RPMI8226 (cell line): ENCODE data around the gene CRYGS.
"Not testable (repeated sequence)": the region's sequence is repeated elsewhere in the genome, so short reads cannot be mapped to it uniquely, and the experiment has no call there.

Experiments used
- DNase-seq: peaks from one replicate; pipeline ENCODE4 v3.0.0-alpha.2; 2015

The CRYGS gene

DNA sequence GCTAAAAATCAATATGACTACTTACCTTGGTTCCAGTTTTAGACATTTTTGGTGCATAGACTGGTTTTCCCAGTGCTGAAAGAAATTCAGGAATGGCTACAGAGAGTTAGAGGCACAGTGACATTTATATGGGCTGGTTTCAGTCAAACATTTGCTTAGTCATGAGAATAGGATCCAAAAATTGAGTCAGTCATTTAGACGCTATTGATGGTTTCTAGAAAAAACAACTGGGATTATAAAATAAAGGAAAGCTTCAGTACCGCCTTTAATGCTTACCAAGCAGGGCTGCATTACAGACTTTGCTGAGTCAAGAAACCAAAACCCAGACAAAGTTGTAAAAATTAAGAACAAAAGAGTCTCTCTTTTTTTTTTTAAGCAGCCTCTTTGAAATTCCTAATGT lies at the start of gene CRYGS:
CRYGS (minus strand) TSS at position 100 of the 400 bp plus-strand sequence; CDS start at position 46, 54 bp downstream.
- no peak for DNase-seq

DNA sequence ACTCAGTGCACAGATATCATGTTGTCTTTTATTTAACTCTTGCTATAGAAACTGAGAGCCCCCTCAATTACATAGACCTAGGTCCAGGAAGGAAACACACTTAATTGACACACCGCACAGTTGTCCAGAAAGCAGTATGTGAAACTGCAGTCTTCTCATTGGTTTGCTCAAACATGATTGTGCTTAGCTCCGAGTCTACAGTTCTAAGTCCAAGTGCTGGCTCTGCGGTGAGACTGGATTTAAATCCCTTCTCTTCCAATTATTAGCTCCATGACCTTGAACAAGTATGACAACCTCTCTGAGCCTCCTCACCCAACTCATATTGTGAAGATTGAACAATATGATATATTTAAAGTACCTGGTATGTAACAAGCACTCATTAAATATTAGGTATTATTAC lies 49.7 kb upstream of the CRYGS start:
- no peak for DNase-seq

DNA sequence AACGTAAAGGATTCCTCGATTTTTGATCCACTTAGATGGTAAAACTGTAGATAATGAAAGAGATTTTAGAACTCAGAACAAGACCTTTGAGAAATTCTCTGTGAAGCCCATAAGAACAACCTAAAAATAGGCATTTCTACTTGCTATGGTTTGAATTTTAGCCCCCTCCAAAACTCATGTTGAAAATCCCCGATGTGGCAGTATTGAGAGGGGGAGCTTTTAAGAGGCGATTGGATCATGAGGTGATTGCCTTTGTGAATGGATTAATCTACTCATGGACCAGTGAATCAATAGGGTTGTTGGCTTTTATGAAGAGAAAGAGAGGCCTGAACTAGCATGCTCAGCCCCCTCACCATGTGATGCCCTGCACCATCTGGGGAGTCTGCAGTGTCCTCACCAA lies 48.5 kb upstream of the CRYGS start:
- DNase-seq: no peak

DNA sequence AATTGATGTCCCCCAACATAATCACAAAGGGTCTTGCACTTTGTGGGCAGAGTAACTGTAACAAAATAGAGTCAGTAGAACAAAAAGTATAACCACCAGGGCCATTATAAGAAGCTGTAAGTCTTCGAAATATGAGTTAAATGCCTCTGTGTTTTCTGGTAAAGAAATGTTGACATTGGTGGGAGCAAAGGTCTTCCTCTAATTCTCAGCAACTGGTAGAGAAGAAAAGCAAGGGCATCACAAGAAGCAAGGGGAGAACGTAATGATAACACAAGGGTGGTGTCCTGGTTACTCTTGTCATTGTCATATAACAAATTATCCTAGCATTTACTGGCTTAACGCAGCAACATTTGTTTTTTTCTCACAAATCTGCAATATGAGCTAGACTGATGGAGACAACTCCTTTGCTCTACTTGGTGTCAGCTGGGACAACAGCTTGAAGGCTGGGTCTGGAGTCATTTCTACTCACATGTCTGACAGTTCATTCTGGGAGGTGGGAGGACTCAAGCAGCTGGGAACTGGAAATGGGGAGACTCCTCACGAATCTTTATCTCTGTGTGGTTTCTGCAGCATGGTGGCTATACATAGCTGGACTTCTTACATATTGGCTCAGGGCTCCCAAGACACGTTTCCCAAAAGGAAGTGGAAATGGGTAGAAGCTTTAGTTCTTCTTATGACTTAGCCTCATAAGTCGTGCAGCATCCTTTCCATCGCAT lies 46.6 kb upstream of the CRYGS start:
- DNase-seq: no peak

DNA sequence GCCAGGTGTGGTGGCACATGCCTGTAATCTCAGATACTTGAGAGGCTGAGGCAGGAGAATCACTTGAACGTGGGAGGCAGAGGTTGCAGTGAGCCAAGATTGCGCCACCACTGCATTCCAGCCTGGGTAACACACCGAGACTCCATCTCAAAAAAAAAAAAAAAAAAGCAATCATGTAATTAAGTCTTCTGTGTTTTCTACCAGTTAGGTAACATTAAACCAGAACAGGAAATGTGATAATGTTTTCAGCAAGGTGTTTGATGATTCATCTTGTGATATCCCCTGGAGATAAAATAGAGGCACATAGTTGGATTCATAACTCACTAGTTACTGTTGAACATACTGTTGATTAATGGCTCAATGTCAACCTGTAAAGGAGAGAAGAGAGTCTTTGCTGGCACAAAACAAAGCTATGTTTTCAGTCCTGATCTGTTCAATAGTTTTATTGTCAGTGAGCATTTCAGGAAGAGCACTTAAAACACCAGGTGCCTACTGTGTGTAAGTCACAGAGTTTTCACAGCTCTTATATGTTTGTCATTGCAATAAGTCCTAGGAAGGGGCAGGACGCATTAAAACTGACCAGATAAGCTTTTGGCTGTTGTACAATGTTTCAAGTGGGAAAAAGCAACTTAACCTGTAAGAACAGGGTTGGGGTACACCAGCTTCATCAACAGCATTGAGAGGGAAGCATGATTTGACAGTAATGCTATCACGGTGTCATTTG lies 45.8 kb upstream of the CRYGS start:
- no peak for DNase-seq

DNA sequence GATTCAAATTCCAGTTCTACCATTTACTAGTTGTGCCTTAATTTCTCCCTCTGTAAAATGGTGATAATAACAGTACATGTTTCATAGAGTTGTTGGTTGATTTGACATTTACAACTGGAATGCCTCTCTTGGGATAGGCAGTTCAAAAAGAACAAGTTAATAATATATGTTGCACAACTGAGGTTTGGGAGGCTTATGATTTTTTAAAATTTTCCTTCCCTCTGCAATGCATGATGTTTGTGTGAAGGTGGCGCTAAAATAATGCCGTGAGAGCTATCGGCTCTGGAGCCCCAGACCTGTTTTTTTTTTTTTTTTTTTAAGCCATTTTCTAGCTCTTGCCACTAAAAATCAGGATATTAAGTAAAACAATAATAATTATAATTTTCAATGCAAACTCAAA lies 44.9 kb upstream of the CRYGS start:
- DNase-seq: no peak

DNA sequence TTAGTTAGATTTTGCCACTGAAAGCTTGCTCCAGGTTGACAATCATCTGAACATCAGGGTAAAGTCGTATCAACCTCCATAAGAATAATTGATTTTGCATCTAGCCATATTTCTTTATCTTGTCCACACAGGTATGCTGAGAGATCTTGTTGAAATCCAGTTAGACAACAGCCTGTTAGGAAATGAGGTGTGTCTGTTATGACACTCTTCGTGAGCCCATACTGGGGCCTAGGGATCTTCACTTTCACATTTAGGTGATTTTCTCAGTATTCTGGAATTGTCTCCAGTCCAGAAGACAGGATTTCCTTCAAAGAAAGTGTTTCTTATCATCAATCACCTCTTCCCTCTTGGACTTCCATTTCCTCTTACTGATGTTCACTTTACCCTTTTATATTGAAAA lies 44.5 kb upstream of the CRYGS start:
- DNase-seq: no peak

DNA sequence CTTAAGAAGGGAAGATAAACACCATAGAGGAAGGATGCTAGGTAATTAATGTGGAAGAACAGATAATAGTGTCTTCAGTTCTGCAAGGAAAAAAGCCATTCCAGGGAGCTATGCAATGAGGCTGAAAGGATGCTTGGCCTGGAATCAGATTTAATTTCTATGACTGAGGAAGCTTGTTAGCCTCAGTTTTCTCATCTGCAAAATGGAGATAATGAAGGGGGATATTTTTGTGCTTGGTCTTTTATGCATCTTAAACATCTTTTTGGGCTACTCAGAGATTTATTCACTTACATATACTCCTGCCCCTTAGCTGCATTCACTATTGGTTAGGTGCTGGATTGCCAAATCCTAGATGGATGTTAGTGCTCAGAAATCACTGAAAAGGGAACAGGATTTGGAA lies 43.0 kb upstream of the CRYGS start:
- DNase-seq: no peak

DNA sequence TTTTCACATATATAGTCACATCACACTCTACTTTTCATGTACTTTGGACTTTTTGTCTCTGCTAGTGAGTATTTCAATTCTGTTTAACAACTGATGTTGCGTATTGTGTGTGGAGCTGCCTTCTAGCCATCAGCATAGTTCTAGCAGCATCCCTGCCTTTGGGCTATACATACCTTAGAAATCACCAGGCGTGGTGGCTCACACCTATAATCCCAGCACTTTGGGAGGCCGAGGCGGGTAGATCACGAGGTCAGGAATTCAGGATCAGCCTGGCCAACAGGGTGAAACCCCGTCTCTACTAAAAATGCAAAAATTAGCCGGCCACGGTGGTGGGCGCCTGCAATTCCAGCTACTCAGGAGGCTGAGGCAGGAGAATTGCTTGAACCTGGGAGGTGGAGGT lies 42.1 kb upstream of the CRYGS start:
- DNase-seq: not testable (repeated sequence)

DNA sequence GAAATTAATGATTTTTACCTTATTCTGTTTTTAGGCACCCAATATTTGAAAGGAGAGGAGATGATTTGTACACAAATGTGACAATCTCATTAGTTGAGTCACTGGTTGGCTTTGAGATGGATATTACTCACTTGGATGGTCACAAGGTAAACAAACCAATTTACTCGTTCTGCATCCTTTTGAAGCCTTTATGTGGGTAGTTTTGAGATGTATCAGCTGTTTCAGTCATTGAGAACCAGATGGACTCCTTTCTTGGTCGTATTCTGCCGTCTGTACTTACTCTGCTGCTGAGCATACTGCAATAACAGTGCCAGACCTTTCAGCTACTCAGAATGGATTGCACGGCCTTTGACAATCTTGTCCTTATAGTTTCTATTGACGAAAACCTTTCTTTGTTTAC lies 39.7 kb upstream of the CRYGS start:
- DNase-seq: no peak

DNA sequence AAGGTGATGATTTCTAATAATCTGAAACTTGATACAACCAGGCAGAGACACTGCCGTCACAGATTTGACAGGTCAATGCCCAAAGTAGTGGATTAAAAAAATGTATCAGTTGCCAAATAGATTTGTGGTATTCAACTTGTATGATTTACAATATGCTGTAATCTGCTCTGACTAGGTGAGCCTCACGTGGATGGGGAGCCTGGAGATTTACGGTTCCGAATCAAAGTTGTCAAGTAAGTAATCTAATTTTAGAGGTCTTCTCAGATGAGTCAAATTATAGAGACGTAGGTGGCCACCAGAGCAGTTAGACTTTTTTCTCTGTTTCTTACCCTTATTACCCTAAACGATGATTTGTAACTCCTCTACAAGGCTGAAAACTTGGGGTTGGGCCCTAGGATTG lies 38.4 kb upstream of the CRYGS start:
- DNase-seq: no peak

DNA sequence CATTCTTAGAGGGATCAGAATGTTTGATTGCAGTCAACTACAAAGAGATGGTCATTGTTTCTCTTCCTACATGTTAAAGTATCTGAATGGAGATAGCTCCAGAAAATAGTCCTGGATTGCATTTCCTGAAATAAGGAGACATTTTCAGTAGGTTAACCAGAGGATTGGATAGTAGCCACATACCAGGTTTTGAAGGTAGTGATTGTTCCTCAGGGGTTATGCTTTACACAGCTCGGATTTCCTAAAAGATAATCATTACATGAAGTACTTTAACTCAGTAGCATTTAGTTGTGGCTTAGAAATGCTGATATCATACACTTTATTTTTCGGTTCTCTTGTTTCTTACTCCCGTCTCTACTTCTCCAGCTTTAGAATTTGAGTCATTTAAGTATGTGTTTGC lies 36.6 kb upstream of the CRYGS start:
- no peak for DNase-seq

DNA sequence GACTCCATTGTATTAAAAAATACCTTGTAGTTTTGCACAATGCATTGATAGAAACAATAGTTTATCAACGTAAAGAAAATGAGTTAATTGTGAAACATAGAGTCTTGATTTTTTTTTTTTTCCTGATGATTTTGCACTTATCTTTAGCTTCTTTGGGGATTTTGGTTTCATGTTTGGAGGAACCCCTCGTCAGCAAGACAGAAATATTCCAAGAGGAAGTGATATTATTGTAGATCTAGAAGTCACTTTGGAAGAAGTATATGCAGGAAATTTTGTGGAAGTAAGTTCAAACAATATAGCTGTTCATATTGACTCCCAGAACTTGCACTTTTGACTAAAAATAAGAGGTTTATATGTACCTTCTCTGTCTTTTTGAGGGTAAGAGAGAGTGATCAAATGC lies 33.3 kb upstream of the CRYGS start:
- DNase-seq: no peak

DNA sequence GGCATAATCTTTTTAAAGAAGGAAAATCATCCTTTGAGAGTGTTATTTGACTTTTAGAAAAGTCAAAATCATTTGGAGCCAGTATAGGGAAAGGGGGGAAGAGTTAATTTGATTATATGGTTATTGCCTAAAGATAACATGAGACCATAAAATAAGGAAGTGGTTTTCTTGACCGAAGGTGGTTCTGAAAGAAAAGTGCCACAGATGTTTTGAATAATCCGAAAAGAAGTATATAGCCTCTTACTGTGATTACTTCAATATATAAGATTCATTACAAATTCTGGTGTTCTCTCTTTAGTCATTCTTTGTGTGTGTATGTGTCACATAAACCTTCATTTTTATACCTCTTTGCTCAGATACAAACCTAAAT lies 27.4 kb upstream of the CRYGS start:
- DNase-seq: no peak

DNA sequence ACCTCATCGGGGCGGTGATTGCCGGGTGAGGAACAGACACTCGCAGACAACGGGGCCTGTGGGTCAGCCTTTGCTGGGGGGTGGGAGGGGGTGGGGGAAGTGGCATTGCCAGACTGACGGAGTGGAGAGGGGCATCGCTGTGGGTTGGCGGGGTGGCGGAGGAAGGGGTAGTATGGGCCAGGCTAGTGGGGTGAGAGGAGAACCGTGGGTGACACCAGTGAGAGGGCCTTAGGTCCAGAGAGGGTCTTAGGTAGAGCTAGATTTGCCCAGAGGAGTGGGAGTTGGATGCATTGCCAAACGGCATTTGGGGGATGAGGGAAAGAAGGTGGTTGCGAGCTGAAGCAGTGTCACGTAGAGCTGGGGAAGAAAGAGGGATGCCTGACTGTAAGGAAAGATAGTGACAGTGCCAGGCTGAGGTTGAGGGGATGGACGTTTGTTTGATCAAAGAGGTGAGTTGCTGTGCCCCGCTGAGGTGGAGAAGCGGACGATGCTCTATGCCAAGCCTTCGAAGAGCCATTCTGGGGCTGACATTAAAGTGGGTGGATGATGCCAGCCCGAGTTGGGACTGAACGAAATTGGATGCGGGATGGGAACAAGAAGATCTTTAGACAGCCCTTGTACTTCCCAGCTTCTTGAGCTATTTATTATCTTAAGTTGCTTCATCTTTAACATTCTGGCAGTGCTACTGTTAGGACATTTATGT lies 26.9 kb upstream of the CRYGS start:
- DNase-seq: no peak

DNA sequence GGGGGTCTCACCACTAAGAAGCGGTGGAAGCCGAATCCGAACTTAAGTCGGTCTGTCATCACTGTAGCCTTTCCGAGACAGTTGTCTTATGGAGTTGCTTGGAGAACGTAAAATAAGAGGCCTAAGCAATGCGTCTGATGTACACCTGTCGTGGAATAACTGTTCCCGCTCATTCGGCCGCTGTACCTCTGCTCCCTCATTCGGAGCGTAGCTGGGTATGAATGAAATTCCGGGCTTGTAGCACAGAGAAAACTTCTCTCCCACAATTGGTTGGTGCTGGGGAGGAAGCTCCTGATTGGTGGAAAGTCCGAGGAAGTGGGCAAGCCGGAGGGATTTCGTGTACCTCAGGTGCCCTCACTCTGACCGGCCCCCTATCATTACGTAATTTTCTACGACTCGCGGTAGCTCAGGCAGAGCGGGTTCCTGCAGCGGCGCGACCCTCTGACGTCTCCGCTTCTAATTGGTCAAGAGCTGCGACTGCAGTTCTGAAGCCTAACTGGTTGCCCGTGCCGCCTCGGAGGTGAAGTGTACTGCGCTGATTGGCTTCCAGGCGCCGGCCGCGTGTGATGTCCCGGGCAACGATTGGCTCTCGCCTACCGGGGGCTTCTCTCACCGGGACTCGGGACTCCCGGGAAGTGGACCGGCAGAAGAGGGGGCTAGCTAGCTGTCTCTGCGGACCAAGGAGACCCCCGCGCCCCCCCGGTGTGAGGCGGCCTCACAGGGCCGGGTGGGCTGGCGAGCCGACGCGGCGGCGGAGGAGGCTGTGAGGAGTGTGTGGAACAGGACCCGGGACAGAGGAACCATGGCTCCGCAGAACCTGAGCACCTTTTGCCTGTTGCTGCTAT lies 26.1 kb upstream of the CRYGS start, which contains the start of gene DNAJB11:
DNAJB11 (plus strand) TSS at position 625 of the 845 bp plus-strand sequence; CDS start at position 803, 178 bp downstream.
- DNase-seq: peak; percentile 99

DNA sequence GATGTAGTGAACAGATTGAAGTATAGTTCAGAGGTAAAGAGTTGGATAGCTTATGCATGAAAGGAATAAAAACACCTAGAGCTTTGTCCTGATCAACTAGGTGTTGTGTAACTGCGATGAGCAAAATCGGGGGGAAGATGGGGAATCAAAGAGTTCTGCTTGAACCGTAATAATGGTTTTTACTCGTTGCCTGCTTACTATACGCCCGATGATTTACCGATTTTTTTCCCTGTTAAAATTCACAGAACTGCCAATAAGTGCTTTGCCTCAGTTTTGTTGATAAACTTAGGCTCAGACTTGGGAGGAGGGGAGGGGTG lies 25.6 kb upstream of the CRYGS start:
- no peak for DNase-seq

DNA sequence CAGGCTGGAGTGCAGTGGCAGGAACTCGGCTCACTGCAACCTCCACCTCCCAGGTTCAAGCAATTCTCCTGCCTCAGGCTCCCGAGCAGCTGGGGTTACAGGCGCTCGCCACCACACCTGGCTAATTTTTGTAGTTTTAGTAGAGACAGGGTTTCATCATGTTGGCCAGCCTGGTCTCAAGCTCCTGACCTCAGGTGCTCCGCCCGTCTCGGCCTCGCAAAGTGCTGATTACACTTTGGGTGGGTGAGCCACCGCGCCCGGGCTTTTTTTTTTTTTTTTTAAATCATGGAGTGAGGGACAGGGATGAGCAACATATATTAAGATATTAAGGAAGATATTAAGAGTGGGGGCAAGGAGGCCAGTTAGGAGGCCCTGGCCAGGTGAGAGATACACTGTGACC lies 25.2 kb upstream of the CRYGS start:
- DNase-seq: not testable (repeated sequence)

DNA sequence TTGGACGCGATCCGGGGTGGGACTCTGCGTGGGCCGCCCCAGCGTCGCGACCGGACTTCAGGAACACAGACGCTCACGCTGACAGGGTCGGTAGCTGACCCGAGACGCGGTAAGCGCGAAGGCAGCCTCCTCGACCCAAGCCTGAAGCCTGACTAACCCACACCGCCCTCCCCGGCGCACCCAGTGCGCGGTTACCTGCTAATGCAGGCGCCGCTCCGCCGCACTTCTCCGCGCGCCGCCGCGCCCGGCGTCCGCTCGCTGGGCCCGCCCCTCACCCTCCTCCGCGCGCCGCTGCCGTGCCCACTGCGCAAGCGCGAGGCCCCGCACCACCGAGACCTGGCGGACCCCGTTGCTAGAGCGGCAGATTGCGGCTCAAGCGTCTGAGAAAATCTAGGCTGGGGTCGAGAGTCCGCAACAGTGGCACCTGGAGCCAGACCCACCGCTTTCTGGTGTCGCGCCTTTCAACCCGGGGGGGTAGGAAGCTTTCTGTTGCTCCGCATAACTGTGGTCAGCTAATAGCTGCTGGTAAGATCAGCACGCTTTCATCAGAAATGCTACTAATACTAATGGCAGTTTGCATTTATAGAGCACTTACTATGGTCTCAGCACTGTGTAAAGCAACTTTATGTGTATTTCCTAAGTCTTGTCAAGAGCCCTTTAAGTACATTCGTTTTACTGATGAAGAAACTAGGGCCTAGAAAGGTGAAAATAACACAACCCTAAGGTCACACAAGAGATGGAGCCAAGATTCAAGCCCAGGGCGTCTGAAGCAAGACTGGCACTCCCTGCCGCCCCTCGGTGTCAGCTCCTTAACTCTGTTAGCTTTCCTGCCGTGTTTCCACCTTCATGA lies 23.1 kb upstream of the CRYGS start, which contains the start of gene TBCCD1:
TBCCD1 (minus strand) TSS at position 268 of the 850 bp plus-strand sequence. CDS start 3,010 bp downstream, outside the sequence.
- peak; percentile 92 for DNase-seq

DNA sequence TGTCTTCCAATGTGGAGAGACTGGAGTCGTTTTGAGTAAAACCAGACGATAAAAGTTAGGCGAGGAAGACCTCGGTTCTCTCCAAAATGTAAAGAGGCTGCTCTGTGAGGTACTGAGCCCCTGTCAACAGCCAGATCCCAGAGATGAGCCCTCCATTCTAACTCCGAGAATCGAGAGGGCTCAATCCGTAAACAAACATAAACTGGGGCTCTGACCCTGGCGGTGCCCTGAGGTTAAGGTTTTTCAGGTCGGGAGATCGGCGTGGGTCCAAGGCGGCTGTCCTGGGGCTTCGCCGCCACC lies 22.5 kb upstream of the CRYGS start:
- DNase-seq: no peak

DNA sequence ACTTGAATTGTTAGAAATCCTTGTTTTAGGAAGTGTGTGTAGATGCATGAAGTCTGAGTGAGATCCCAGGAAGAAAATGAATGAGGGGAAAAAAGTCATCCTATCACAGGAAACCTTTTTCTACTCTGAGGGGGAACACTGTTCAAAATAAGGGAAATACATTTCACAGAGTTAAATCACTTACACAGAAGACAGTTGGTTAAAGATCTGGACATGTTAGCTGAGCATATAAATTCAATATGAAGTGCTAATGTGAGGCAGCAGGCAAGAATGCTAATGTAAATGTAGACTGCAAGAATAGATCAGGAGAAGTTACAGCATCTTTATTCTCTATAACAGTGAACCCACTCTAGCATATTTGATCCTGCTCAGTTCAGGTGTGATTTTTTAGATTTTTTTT lies 20.4 kb upstream of the CRYGS start:
- no peak for DNase-seq

DNA sequence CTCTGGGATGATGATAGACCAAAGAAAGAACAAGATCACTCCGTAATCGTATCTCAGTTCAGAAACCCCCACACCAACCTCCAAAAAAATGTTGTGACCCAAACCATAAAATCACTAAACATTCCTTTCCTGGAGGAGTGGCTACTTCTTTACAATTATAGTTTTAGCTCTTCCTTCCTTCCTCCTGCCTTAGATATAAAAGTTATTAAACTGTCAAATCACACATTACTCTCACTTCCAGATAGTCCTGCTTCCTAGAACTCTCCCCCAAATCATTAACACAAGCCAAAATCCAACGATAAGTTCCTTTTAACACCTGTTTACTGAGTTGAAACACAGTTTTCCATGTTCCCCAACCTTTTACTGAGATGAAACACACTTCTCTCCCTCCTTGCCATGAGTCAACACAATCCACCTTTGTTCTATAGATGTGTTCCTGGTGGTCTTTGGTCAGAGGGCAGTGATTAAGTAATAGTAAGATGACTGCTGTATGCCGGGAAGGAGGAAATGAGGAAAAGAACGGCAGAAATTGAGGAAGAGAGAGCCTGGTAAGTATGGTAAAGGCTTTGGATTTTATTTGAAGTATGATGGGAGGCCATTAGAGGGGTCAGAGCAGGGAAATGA lies 8.3 kb upstream of the CRYGS start:
- no peak for DNase-seq
